ENCODE measurements around the gene FDXR. TPM values are rescaled to one million over a fixed set of nuclear protein-coding genes. Genes with fewer than 3 reads are reported as not detected.

FDXR gene
- total and polyA plus RNA-seq, 9 of the 15 experiments (the other 6 are each of a cell fraction or from before 2014, with no cell fraction given) = 0.89 to 70.7 (median 30.9) TPM

GRCh38 chr17:74822939-74823367, 49.8 kb downstream of the FDXR start:
- Histone ChIP-seq H3K9me1 (ENCODE audit: control insufficient read depth, insufficient read depth, low read length) (peaks cover 2% of the 10 kb centered on the region), H3K4me3 (no peak overlapping the region), H3K9me3 (replicated peaks; ENCODE audit: control insufficient read depth, insufficient read depth, low read depth, low read length) (no peaks in the 10 kb centered on the region), H3K9ac (ENCODE audit: insufficient read depth in 1 of 2, low read depth in 2 of 2, low read length in 2 of 2) (no peak overlapping the region), H3K27ac (ENCODE audit: extremely low read depth, low read depth, low read length) (no peak overlapping the region), H2AFZ (ENCODE audit: low read depth, low read length) (no peak overlapping the region), H4K20me1 (replicated peaks; ENCODE audit: control insufficient read depth, insufficient read depth, low read length) (peaks cover 11% of the 10 kb centered on the region; the same call in 1 of the 2 replicates), H3K79me2 (ENCODE audit: control insufficient read depth, insufficient read depth, low read length) (no peaks in the 10 kb centered on the region), H3K36me3 (ENCODE audit: control insufficient read depth, insufficient read depth, low read length) (no peaks in the 10 kb centered on the region), H3K27me3 (ENCODE audit: control insufficient read depth in 2 of 2, insufficient read depth in 2 of 2, low read length in 2 of 2) (no peaks in the 10 kb centered on the region), H3K4me1 (replicated peaks in 1 of 2; ENCODE audit: control insufficient read depth in 2 of 2, insufficient read depth in 2 of 2, low read length in 2 of 2) (peaks cover 0 to 7% of the 10 kb centered on the region in 2 experiments; a peak in 1 of 5 replicates), H3K4me2 (ENCODE audit: insufficient read depth, low read length) (no peak overlapping the region)
- WGBS (ENCODE audit: insufficient coverage, low coverage, missing lambda C conversion rate) = 73% methylated on average over 12 of the region's 12 CpGs
- in situ Hi-C loops (cut with MboI) (no loop called here), intact Hi-C loops (cut with micrococcal nuclease) (no loop called here)
- FAIRE-seq = no peak
- no TSS peak for BruUV-seq (replicated peaks)
- no peak for ATAC-seq
- ChIA-PET CTCF (ENCODE audit: low intra/inter-chr PET ratio) (no interaction called here), POLR2A (interaction anchor here (0.6 to 1.9 kb wide), 3 partner anchors 10 to 74 kb away, joined by 3 to 6 read pairs (median 3); no protein-coding TSS in a partner anchor)
- no peak for DNase-seq (ENCODE audit: extremely low read depth in 1 of 4, low spot score in 3 of 4)
- TF ChIP-seq FOXJ3 (CRISPR knock-in tag; IDR thresholded peaks at IDR 0.05) (no peak), ZNF133 (CRISPR knock-in tag; IDR thresholded peaks at IDR 0.05) (no peak), BACH1 (tag; IDR thresholded peaks at IDR 0.05) (no peak), FUS (optimal IDR thresholded peaks at IDR 0.05; ENCODE audit: low read depth, low read length) (no peak), POLR2AphosphoS2 (IDR thresholded peaks at IDR 0.05; ENCODE audit: low read length) (no peak), ZNF584 (CRISPR knock-in tag; IDR thresholded peaks at IDR 0.05; ENCODE audit: low read depth) (no peak), MED1 (CRISPR knock-in tag; IDR thresholded peaks at IDR 0.05; ENCODE audit: borderline replicate concordance) (no peak)
